ENCODE data around the gene EDAR. TPM values are rescaled to one million over a fixed set of nuclear protein-coding genes. Genes with fewer than 3 reads are reported as not detected.

Gene EDAR
- total RNA-seq, 1 donor from 2014 or later = 0.22 TPM

GRCh38 chr2:108932736-108933332 is 56.2 kb downstream of the EDAR start:
- no peak for DNase-seq (ENCODE audit: low spot score)
- ATAC-seq = no peak
- intact Hi-C loops (cut with DNase I) = no loop called here

- DNase-seq (ENCODE audit: low spot score) (no peak), ATAC-seq (no peak)
- intact Hi-C loops (cut with DNase I) = no loop called here
Observed at GRCh38 chr2:108931372-108931771, 57.6 kb downstream of the EDAR start.

DNA sequence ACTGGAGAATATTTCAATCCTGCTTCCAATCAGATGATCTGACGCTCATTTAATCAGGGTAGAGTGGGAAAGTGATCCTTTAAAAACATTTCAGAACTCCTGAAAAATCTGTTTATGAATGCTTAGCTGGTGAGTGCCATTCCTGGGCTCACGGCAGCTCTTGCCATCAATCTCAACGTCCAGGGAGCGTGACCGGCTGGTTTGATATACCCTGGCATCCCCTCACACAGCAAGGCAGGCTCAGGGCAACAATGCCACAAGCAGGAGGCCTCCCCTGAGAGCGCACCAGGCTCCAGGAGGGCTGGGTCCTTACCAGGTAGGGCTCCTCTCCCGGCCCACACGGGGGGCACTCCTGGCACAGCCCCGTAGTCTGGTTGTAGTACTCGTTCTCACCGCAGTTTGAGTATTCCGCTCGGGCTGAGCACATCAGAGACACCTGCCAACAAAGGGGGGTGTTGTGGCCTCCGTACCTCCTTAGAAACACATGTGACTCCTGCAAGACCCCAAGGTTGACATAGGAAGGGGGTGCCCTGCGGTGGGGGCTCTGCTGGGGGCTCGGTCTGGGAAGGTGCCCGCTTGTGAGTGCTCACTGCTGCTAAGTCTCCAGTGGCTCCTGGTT is 59.1 kb downstream of the EDAR start:
- DNase-seq (ENCODE audit: low spot score) (no peak), ATAC-seq (no peak)
- intact Hi-C loops (cut with DNase I) = no loop called here

GRCh38 chr2:108928660-108929377 is 60.2 kb downstream of the EDAR start:
- intact Hi-C loops (cut with DNase I) = loop anchor here (1.0 kb wide), 1 partner anchor 29 kb away; no protein-coding TSS in a partner anchor
- ATAC-seq (no peak), DNase-seq (ENCODE audit: low spot score) (no peak)

- DNase-seq (ENCODE audit: low spot score) = no peak
- intact Hi-C loops (cut with DNase I) = loop anchor here (1.0 kb wide), 1 partner anchor 28 kb away; no protein-coding TSS in a partner anchor
- peak; percentile 49 for ATAC-seq
Observed at GRCh38 chr2:108927936-108928659, 60.9 kb downstream of the EDAR start.

DNA sequence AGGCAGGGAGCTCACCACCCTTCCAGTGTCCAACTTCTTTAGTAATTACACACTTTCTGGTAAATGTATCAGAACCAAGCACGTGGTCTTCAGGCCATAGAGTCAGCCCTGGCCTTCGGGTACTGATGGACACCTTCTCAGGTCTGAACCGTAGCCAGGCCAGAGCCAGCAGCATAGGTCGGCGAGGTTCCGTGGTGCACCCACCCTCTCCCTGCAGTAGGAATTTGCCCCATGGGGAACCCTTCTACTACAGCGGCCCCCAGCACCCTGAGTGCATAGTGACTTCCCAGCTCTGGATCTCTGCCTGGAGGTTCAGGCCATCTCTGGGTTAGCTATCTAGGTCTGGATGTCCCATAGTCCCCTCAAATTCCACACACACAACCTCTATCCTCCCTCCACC is 61.6 kb downstream of the EDAR start:
- intact Hi-C loops (cut with DNase I) = no loop called here
- DNase-seq (ENCODE audit: low spot score) (no peak), ATAC-seq (no peak)

DNA sequence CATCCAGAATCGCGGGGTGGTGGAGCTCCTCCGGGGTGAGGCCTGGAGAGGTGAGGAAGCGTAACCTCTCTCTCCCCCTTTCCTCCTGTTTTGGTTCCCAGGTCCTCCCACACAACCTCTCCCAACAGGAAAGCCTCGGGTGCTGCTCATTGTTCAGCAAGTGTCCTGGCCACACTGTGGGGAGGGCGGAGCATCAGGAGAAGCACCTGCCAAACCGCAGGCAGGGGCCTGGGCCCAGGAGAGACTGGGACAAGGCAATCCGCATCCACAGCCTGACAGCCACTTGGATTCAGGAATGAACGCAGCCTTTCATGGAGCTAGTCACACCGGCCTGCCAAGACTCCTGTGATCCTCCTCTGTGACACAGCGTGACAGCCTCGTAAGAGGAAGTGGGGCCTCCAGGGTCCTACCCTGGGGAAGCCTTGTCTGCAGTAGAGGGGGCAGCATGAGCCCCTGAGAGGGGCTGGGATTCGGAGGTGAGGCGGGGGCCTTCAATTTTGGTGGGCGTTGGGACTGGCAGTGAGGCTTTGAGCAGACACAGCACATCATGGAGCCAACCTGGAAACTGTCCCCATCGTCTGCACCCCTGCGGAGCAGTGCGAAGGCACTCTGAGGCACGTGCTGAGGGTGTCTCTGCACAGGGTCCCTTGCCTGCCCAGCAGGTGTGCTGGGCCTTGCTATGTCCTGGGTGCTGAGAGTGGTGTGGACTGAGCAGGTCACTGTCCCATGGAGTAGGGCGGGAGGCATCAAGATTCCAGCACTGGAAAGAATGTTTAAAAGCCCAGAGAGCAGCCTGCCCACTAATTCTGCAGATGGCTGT is 62.2 kb downstream of the EDAR start:
- ATAC-seq = no peak
- intact Hi-C loops (cut with DNase I) = no loop called here
- no peak for DNase-seq (ENCODE audit: low spot score)

DNA sequence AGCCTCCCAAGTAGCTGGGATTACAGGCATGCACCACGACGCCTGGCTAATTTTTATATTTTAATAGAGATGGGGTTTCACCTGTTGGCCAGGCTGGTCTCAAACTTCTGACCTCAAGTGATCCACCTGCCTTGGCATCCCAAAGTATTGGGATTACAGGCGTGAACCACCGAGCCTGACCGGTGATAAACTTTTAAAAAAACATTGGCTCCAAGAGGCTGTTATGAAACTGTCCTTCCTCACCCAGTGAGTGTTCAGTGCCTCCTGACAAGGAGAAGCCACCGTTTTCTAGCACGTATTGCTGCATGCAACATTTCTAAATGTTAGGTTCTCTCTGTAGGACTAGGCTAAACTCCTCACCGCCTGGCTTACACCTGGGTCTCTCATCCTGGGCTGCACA is 63.3 kb downstream of the EDAR start:
- no peak for DNase-seq (ENCODE audit: low spot score)
- intact Hi-C loops (cut with DNase I) = no loop called here
- no peak for ATAC-seq

- intact Hi-C loops (cut with DNase I) = no loop called here
- no peak for ATAC-seq
- DNase-seq (ENCODE audit: low spot score) = no peak
Observed at GRCh38 chr2:108925286-108925685, 63.7 kb downstream of the EDAR start.

DNA sequence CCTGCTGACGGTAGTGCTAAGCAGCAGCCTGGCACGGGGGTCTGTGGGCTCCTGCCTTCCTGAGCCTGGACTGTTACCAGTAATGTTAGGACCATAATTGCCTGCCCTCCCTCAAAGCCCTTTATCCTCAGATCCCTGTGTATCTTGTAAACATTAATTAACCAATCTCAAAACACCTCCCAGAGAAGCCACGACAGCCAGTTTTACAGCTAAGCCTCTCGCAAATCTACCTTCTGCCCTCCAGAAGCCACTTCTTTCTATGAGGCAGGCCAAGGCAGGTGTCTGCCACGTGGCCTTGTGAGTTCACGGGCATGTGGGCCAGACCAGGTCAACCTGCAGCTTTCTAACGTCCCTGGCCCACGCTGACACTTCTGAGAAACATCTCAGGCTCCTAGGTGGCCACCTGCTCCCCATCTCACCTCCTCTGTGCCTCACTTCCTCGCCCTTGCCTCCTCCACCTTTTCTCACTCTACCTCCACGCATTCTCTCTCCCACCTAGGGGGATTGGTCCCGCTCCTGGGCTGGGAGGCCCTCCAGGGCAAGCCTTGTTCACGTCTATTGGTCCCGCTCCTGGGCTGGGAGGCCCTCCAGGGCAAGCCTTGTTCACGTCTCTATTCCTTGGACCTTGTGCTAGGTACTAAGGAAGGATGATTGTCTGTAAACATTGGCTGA is 64.3 kb downstream of the EDAR start:
- intact Hi-C loops (cut with DNase I) = no loop called here
- DNase-seq (ENCODE audit: low spot score) = no peak
- ATAC-seq = no peak

DNA sequence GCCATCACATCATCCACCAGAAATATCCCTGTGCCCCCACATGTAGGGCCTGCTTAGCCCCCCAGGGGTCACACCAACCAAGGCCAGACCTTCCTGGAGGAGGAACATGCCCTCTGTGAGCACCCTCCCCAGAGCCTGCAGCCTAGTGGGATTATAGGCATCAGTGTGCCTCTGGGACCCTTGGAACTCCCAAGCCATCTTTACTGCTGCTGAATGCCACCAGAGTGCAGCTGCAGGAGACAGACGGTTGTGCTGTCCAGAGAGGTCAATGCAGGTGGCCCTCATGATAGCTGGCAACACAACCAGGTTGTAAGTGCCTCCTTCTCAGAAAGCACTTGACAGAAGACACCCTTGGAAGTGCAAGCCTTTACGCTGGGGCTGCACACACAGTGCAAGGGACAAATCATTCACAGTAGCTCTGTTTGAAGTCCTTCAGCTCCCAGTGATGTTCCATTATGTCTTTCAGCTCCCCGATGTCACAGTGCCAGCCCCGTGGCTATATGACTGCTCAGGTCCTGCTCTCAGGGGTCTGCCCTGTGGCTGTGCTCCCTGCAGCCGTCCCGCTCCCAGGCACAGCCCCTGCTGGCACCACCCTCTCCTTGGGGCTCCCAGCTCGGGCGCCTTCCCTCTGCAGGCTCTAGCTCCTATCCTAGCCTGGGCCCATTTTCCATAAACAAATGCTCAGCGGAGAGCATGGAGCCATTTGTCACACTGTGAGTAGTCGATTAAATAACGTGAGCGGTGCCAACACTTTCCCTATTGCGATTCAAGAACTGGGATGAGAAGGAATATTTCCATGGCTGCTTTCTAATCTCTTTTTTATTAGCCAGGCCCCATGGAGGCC is 65.1 kb downstream of the EDAR start:
- intact Hi-C loops (cut with DNase I) = no loop called here
- no peak for DNase-seq (ENCODE audit: low spot score)
- ATAC-seq = no peak

DNA sequence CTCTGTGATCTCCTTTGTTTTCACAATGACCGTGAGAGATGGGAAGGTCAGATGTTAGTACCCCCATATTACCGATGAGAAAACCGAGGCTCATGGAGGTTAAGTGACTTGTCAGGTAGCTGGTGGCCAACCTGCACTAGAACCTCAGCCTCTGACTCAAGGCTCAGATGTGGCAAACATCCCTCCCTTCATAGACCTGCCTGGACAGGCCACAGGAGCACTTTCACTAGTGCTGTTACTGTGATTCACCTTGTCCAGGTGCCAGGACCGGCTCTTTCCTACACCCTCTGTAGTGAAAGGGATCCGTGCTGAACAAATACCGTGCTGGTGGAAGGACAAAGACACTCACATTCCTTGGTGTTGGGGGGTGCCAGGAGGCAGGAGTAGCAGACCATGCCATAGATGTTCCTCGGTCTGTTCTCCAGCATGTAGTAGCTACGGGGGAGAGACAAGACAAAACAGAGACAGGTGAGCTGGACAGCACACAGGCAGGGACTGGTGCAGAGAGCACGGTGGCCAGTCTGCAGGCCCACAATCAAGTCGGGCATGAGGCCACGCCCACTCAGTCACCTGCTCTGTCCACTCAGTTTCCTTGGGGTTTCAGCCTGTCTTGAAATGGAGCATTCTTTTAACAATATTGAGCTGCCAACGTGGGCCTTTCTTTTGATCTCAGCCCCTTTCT is 65.9 kb downstream of the EDAR start:
- intact Hi-C loops (cut with DNase I) = no loop called here
- ATAC-seq (no peak), DNase-seq (ENCODE audit: low spot score) (no peak)

- ATAC-seq (no peak), DNase-seq (ENCODE audit: low spot score) (no peak)
- intact Hi-C loops (cut with DNase I) = no loop called here
Observed at GRCh38 chr2:108922141-108922915, 66.7 kb downstream of the EDAR start.

DNA sequence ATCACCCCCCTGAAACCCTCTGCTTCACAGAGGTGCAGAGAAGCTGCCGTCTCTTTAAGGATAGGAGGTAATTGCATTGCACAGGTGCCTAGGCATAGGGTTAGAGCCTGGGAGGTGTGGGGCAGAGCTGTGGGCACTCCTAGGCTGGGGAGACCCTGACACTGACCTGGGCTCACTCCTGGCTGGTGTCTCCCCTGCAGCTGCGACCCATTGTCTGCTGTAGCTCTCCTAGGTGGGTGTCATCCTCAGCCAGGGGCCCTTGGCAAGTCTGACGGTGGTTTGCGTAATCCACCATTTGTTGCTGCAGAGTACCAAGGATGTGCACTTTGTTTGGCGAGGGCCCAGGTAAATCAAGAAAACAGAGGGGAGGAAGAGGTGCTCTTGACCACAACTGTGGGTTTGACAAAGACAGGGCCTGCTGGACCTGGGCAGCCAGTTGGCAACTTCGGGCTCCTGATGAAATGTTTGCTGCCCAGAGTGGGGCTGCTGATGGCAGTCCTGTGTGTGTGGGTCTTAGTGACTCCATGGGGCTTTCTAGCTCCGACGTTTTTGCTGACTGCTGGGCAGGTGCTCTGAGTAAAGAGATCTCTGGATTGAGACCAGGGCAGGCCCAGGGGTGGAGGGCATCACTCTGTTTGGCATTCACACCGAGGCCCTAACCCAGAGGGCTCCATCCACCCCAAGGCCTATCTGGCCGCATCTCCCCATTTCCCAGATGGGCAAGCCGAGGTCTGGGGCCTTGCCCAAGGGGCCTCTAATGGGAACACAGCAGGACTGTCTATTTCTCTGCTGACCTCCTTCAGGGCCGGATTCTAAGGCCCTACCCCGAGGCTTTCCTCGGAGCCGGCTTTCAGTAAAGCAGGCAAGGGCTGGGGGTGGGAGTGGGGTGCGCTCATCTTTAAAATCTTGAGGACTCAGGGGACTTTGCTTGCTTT is 67.7 kb downstream of the EDAR start:
- intact Hi-C loops (cut with DNase I) = no loop called here
- DNase-seq (ENCODE audit: low spot score) (no peak), ATAC-seq (no peak)

- intact Hi-C loops (cut with DNase I) = no loop called here
- ATAC-seq (no peak), DNase-seq (ENCODE audit: low spot score) (no peak)
Observed at GRCh38 chr2:108920686-108921085, 68.3 kb downstream of the EDAR start.
